Stimulated activated naive CD4-positive, alpha-beta T cell (primary cell): ENCODE data around the gene SEPHS2.
"Not testable (repeated sequence)": the region's sequence is repeated elsewhere in the genome, so short reads cannot be mapped to it uniquely, and the experiment has no call there.

ENCODE experiments used
- DNase-seq, 6 experiments: peaks; one replicate each; lab custom pipeline; 2025; lab: John Stamatoyannopoulos, UW

Gene SEPHS2

DNA sequence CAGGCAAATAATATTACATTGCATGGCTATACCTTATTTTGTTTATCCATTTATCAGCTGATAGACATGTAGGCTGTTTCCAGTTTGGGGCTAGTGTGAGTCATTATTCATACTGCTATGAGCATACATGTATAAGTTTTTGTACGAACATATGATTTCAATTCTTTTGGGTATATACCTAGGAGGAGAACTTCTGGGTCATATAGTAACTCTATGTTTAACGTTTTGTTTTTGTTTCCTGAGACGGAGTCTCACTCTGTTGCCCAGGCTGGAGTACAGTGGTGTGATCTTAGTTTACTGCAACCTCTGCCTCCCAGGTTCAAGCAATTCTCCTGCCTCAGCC, 24.5 kb upstream of the SEPHS2 start:
- no peak for DNase-seq

DNA sequence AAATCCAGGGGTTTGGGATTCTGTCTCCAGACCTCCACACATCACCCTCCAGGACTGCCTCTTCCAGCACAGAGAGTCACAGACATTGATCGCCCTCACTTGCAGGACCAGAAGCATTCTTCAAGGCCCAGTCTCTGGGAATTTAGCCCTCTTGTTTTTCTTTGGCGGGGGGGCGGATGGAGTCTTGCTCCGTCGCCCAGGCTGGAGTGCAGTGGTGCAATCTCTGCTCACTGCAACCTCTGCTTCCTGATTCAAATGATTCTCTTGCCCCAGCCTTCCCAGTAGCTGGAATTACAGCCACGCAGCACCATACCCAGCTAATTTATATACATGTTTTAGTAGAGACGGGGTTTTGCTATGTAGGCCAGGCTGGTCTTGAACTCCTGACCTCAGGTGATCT, 18.4 kb upstream of the SEPHS2 start:
- DNase-seq: no peak

DNA sequence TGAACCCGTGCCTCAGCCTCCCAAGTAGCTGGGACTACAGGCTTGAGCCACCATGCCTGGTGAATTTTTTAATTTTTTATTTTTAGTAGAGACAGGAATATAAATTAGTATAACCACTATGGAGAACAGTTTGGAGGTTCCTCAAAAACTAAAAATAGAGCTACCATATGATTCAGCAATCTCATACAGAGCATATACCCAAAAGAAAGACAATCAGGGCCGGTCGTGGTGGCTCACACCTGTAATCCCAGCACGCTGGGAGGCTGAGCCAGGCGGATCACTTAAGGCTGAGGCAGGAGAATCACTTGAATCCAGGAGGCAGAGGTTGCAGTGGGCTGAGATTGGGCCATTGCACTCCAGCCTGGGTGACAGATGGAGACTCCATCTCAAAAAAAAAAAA, 15.8 kb upstream of the SEPHS2 start:
- DNase-seq: not testable (repeated sequence)

DNA sequence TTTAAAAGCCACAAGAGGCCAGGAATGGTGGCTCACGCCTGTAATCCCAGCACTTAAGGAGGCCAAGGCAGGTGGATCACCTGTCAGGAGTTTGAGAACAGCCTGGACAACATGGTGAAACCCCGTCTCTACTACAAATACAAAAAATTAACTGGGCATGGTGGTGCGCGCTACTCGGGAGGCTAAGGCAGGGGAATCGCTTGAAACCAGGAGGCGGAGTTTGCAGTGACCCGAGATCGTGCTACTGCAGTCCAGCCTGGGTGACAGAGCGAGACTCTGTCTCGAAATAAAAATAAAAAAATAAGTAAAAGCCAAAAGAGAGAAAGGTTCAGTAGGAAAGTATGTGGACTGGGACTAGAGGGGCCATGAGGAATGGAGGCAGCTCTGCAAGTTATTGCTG, 13.8 kb upstream of the SEPHS2 start:
- DNase-seq: no peak

DNA sequence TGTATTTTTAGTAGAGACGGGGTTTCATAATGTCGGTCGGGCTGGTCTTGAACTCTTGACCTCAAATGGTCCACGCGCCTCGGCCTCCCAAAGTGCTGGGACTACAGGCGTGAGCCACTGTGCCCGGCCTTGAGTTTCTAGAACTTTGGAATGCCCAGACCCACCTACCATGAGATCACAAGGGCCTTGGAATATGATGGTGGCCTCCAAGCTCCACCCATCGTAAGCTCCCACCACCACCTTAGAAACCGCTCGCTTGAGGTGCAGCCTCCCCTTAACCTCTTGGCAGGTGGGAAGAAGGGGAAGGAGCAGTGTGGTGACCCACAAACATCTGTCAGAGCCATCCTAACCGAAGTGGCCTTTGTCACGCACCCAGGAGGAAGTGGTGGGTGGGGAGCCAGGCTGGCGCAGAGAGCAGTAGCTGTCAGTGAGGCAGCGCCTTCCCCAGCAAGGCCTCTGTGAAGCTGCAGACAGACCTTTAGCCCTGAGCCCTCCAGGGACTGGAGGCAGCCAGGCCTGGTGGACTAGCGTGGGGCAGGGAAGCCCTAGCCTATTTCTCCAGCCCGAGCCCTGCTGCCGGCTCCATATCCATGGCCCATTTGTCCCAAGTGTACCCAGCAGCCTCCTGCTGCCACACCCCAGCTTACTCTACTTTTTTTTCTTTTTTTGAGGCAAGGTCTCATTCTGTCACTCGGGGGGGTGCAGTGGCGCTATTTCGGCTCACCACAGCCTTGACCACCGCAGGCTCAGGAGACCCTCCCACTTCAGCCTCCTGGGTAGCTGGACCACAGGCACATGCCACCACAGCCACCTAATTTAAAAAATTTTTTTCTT, 13.1 kb upstream of the SEPHS2 start:
- DNase-seq: peak in 5 of 6 experiments; percentile 31 to 60 (median 47)

DNA sequence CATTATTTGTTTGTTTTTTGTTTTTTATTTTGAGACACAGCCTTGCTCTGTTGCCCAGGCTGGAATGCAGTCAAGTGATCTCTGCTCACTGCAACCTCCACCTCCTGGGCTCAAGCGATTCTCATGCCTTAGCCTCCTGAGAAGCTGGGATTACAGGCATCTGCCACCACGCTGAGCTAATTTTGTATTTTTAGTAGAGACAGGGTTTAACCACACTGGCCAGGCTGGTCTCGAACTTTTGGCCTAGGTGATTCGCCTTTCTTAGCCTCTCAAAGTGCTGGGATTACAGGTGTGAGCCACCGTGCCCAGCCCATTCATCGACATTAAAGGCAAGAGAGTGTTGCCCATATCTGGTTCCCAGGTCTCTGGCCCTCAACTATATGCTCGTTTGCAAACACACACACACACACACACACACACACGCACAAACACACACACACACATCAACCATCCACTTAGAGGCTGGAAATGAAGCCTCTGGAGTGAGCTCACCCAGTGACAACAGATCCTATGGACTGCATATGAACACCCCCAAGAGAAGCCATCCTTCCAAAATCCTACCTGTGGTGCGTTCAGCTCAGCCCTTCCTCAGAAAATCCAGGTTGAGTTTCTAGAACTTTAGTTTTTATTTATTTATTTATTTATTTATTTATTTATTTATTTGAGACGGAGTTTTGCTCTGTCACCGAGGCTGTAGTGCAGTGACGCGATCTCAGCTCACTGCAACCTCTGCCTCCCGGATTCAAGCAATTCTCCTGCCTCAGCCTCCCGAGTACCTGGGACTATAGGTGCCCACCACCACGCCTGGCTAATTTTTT, 12.3 kb upstream of the SEPHS2 start:
- DNase-seq: no peak

DNA sequence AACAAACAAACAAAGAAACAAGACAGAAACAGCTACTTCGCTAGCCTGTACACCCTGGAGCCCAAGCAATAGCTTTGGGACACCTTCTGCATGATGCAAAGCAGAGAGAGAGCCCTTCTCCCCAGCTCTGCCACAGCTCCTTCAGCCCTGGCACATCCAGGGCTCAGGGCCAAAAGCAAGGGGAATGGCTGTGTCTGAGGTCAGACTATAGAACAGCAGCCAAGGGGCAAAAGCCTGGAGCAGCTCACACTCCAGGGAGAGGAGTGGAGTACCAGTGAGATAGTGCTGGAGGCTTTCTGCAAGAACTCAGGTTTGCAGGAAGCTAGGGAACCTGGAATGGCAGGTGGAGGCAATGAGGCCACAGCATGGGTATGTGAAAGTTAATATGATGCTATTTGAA, 11.6 kb upstream of the SEPHS2 start:
- DNase-seq: no peak

DNA sequence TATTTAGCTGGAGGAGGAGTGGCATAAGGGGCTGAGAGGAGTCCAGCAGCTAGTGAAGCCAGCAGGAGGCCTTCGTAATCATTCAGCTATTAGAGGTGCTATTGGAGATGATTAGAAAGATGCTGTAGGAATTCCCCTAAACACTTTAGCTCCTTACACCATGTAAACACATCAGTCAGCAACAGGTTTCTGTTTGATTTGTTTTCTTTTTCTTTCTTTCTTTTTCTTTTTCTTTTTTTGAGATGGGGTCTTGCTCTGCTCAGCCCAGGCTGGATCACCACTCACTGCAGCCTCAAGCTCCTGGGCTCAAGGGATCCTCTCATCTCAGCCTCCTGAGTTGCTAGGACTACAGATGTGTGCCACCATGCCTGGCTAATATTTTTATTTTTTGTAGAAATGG, 10.6 kb upstream of the SEPHS2 start:
- no peak for DNase-seq

DNA sequence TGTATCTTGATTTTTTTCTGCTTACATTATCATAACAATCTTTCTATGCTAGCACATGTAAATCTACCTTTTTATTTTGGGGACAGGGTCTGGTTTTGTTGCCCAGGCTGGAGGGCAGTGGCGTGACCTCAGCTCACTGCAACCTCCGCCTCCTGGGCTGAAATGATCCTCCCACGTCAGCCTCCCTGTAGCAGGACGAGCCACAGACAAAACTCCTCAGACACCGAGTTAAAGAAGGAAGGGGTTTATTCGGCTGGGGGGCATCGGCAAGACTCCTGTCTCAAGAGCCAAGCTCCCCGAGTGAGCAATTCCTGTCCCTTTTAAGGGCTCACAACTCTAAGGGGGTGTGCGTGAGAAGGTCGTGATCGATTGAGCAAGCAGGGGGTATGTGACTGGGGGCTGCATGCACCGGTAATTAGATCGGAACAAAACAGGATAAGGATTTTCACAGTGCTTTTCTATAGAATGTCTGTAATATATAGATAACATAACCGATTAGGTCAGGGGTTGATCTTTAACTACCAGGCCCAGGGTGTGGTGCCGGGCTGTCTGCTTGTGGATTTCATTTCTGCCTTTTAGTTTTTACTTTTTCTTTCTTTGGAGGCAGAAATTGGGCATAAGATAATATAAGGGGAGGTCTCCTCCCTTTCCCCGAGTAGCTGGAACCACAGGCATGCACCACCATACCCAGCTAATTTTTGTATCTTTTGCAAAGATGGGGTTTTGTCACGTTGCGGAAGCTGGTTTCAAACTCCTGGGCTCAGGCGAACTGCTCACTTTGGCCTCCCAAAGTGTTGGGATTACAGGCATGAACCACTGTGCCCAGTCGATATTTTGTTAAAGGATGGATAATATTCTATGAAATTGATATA, 7.3 kb upstream of the SEPHS2 start:
- not testable (repeated sequence) for DNase-seq

DNA sequence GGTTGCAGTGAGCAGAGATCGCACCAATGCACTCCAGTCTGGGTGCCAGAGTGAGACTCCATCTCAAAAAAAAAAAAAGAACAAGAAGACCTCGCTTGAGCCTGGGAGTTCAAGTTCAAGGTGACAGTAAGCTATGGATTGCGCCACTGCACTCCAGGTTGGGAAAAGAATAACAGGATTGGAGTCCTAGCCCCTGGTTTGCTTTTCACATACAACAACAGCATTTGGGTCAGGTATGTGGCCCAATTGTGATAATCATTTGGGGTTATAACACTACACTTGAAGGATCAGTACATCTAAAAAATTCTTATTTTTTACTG, 3.4 kb upstream of the SEPHS2 start:
- DNase-seq: no peak

DNA sequence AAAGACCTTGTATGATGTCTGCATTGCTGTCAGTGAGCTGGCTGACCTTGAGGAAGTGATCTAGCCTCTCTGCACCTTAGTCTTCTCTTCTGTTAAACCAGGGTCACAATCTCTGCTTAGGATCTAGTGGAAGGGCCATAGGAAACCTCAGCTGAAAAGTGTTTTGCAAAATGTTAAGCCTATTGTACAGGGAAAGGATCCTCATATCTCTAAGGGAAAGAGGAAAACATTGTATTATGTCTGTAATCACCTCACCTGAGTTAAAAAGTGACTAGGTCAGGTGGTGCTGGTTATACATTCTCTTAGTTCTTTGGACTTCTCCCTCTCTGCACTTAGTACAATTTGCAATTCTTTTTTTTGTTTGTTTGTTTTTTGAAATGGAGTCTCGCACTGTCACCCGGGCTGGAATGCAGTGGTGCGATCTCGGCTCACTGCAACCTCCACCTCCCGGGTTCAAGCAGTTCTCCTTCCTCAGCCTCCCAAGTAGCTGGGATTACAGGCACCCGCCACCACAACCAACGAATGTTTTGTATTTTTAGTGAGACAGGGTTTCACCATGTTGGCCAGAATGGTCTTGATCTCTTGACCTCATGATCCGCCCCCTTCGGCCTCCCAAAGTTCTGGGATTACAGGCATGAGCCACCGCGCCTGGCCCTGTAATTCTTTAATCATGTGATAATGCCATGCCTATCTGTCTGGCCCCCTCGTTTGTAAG, 2.0 kb upstream of the SEPHS2 start:
- DNase-seq: no peak

DNA sequence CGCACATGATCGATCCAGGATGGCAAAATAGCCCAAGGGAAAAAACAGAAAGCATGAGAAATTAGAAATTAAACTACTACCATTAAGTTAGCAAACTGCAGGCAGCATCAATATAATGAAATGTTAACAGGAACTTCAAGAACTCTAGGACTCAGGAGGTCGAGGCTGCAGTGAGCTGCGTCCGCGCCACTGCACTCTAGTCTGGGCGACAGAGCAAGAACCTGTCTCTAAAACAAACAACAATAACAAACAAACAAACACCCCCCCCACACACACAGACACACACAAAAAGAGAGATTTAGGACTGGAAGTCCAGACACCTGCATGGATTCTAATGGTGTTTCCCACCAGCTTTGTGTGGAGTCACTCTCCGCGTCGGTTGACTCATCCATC, 525 bp upstream of the SEPHS2 start:
- no peak for DNase-seq

DNA sequence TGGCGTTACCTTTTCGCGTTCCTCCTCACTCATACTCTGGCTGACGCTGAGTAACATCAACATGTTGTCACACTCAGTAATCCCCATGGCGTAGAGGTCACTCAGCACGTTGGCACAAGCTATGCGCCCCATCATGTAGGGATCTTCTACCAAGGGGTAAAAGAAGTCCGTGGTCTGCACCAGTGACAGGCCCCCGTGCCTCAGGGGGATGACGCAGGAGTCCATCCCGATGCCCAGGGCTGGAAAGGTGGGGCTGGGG, 596 bp downstream of the SEPHS2 start:
- no peak for DNase-seq

DNA sequence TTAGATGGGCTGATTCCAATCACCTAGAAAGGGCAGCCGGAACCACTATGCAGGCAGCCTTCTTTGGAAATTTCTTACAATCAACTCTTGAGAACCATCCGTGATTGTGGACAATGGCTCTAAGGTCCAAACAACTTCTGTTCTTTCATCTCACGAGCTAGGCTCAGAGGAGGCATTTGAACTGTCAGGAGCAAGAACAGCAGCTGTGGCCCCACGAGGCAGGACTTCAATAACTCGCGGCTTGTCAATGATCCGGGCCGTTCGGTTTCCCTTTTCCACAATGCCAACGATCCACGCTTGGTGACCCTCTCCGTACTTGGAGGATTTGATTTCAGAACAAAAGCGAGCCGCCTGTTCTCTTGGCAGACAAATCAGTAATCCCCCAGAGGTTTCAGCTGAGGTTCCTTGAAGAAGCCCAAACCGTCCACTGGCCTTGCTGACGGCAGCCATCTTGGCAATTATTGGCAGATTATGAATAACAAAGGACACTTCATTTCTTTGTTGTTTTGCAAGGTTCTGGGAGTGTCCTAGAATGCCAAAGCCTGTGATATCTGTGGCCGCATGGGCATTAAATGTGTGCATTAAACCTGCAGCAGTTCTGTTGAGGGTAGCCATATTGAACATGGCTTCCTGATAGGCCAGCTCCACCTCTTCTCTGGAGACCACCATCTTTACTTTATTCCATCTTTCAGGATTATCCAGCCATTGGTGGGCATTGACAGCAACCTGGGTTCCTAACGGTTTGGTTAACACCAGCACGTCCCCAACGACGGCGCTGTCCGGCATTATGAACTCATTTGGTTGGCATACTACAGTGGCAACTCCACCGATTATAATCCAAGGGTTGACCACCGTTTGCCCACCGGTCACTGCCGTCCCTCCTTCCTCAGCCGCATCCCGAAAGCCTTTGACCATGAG, 1.2 kb downstream of the SEPHS2 start:
- DNase-seq: no peak

DNA sequence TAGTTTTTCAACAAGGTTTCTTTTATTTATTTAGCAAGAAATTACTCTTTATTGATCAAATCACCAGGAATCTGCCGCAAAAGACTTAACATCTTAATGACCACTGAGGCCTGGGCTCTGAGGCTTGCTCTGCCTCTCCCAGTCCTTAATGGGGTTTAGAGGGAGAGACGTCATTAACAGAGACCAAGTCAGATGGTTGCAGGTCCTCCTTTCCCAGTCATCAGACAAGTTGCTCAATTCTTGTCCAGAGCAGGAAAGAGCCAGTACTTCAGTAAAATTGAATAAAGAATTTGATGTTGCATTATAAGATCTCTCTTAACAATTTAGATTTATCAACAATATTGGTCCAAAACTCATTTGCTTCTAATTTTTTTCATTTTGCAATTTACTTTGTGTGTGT, 2.0 kb downstream of the SEPHS2 start:
- no peak for DNase-seq

DNA sequence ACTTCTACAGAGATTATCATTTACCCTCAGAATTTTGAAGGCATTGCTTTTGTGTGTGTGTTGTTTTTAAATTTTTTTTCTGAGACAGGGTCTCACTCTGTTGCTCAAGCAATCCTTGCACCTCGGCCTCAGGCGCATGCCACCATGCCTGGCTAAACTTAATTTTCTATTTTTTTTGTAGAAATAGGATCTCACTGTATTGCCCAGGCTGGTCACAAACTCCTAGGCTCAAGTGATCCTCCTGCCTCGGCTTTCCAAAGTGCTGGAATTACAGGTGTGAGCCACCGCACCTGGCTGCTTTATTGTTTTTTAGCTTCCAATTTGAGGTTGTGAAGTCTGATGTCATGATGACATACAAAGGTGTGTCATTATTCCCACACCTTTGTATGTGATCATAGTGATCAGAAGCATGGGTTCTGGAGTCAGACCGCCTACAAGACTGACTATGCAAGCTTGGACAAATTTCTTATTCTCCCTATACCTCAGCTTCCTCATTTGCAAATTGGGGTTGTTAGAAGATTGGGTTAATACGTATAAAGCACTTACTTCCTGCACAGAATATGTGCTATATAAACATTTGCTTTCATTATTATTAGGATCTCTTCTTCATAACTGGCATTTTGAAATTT, 5.8 kb downstream of the SEPHS2 start:
- no peak for DNase-seq

DNA sequence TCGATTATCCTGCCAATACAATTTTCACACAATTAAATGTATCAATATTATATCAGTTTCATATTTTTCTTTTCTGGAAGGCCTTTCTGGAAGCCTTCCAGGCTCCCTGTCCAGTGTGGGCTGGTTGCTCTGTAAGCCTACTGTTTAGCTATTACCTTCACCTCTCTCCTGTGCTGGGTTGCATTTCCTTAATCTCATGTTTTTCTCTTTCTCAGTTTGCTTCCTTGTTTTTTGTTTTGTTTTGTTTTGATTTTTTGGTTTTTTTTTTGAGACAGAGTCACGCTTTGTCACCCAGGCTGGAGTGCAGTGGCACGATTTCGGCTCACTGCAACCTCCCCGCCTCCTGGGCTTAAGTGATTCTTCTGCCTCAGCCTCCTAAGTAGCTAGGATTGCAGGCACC, 6.8 kb downstream of the SEPHS2 start:
- DNase-seq: no peak

DNA sequence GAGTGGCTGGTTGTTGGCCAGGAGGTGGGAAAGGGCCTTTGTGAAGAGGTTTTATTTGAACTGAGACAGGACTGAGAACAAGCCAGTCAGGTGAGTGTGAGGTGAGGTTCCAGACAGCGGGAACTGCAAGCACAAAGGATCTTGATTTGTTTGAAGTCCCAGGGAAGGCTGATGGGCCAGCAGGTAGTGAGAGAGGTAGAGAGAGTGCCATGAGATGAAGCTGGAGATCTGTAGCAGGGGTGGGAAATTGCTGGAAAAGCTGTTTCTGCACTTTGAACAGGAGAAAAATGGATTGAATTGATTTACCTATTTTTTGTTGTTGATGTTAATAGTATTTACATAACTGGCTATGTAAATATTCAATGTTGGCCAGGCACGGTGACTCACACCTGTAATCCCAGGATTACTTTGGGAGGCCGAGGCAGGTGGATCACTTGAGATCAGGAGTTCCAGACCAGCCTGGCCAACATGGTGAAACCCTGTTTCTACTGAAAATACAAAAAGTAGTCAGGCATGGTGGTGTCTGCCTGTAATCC, 8.1 kb downstream of the SEPHS2 start:
- DNase-seq: no peak

DNA sequence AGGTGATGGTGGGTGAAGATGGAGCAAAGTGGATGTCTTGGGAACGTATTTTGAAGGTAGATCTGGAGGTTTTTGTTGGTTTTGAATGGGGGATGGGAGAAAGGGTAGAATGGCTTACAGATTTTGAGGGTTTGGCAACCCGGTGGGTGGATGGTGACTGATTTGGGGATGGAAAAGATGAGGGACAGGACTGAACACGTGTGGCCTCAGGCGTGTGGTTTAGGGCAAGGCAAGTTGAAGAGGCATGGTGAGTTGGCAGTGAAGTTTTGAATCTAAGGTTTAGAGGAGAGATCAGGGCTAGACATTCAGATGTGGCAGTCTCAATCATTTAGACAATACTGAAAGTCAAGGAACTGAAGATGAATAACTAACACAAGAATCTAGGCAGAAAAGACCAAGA, 10.8 kb downstream of the SEPHS2 start:
- DNase-seq: no peak

DNA sequence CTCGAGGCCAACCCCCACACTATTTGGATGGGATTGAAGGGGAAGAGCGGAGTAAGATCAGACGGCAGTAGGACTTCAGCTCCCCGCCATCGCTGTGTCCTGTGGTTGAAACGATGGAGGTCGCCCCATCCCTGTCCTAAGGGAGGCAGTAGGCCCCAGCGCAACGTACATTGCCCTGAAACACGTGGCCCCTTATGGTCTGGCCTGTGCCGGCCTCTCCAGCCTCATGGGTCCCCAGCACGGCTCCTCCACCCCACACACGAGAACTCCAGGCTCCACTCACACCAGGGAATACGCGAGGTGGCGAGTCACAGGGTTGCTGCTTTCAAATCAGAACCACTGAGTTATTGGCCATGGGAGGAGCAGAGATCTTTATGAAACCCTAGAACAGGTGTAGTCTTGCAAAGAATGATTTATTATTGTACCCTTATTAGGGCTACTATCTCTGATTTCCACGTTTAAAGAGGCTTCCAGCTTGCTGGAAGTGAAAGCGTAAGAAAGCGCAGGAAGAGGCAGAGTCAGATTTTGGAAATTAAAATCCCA, 15.2 kb downstream of the SEPHS2 start:
- DNase-seq: no peak
